ENCODE measurements around the gene DYNC2LI1.

Gene DYNC2LI1

GRCh38 chr2:43752302-43752701 lies 21.5 kb upstream of the DYNC2LI1 start:
- Histone ChIP-seq H3K9ac (ENCODE audit: low read length) (no peak overlapping the region), H3K36me3 (ENCODE audit: low read length) (no peaks in the 10 kb centered on the region), H3F3A (ENCODE audit: insufficient read depth) (no peaks in the 10 kb centered on the region), H3K4me3 (ENCODE audit: insufficient read depth, low read length, poor library complexity, severe bottlenecking) (no peak overlapping the region), H4K20me1 (ENCODE audit: low read depth, low read length) (no peaks in the 10 kb centered on the region), H3K4me2 (ENCODE audit: low read depth, low read length, poor library complexity, severe bottlenecking) (no peak overlapping the region), H3K9me3 (ENCODE audit: insufficient read depth, low read length) (no peaks in the 10 kb centered on the region), H3K9me2 (replicated peaks; ENCODE audit: insufficient read depth, low read length) (no peaks in the 10 kb centered on the region), H3K27me3 (ENCODE audit: low read length) (no peaks in the 10 kb centered on the region), H2AFZ (ENCODE audit: low read depth, low read length, severe bottlenecking) (no peak overlapping the region), H3K27ac (ENCODE audit: low read depth, low read length) (no peak overlapping the region), H3K79me2 (ENCODE audit: insufficient read depth, low read length) (no peaks in the 10 kb centered on the region)
- no peak for TF ChIP-seq CTCF (IDR thresholded peaks at IDR 0.05; ENCODE audit: insufficient read depth, low read length, poor library complexity, severe bottlenecking)

GRCh38 chr2:43754180-43754579 lies 19.7 kb upstream of the DYNC2LI1 start:
- Histone ChIP-seq H3F3A (ENCODE audit: insufficient read depth) (no peaks in the 10 kb centered on the region), H3K9me3 (ENCODE audit: insufficient read depth, low read length) (no peaks in the 10 kb centered on the region), H3K36me3 (ENCODE audit: low read length) (no peaks in the 10 kb centered on the region), H3K27me3 (ENCODE audit: low read length) (no peaks in the 10 kb centered on the region), H3K79me2 (ENCODE audit: insufficient read depth, low read length) (no peaks in the 10 kb centered on the region), H3K4me2 (ENCODE audit: low read depth, low read length, poor library complexity, severe bottlenecking) (no peak overlapping the region), H2AFZ (ENCODE audit: low read depth, low read length, severe bottlenecking) (no peak overlapping the region), H3K27ac (ENCODE audit: low read depth, low read length) (no peak overlapping the region), H4K20me1 (ENCODE audit: low read depth, low read length) (no peaks in the 10 kb centered on the region), H3K9me2 (replicated peaks; ENCODE audit: insufficient read depth, low read length) (no peaks in the 10 kb centered on the region), H3K9ac (ENCODE audit: low read length) (no peak overlapping the region), H3K4me3 (ENCODE audit: insufficient read depth, low read length, poor library complexity, severe bottlenecking) (no peak overlapping the region)
- TF ChIP-seq CTCF (IDR thresholded peaks at IDR 0.05; ENCODE audit: insufficient read depth, low read length, poor library complexity, severe bottlenecking) (no peak), EZH2phosphoT487 (conservative IDR thresholded peaks at IDR 0.05; ENCODE audit: low read length) (no peak)

GRCh38 chr2:43758739-43759138 lies 15.1 kb upstream of the DYNC2LI1 start:
- no peak overlapping the region for H3K27ac ChIP-seq (ENCODE audit: low read depth, low read length)
- H2AFZ ChIP-seq (ENCODE audit: low read depth, low read length, severe bottlenecking) = no peak overlapping the region
- no peak overlapping the region for H3K4me3 ChIP-seq (ENCODE audit: insufficient read depth, low read length, poor library complexity, severe bottlenecking)
- TF ChIP-seq EZH2phosphoT487 (conservative IDR thresholded peaks at IDR 0.05; ENCODE audit: low read length) (no peak), CTCF (IDR thresholded peaks at IDR 0.05; ENCODE audit: insufficient read depth, low read length, poor library complexity, severe bottlenecking) (no peak)
- H3K9me2 ChIP-seq (replicated peaks; ENCODE audit: insufficient read depth, low read length) = no peaks in the 10 kb centered on the region
- H3K9ac ChIP-seq (ENCODE audit: low read length) = no peak overlapping the region
- no peak overlapping the region for H3K4me2 ChIP-seq (ENCODE audit: low read depth, low read length, poor library complexity, severe bottlenecking)
- no peaks in the 10 kb centered on the region for H3K27me3 ChIP-seq (ENCODE audit: low read length)
- no peaks in the 10 kb centered on the region for H3K36me3 ChIP-seq (ENCODE audit: low read length)
- H3F3A ChIP-seq (ENCODE audit: insufficient read depth) = no peaks in the 10 kb centered on the region
- H3K9me3 ChIP-seq (ENCODE audit: insufficient read depth, low read length) = no peaks in the 10 kb centered on the region
- H3K79me2 ChIP-seq (ENCODE audit: insufficient read depth, low read length) = no peaks in the 10 kb centered on the region
- H4K20me1 ChIP-seq (ENCODE audit: low read depth, low read length) = no peaks in the 10 kb centered on the region

GRCh38 chr2:43759195-43759594 lies 14.6 kb upstream of the DYNC2LI1 start:
- Histone ChIP-seq H3K4me2 (ENCODE audit: low read depth, low read length, poor library complexity, severe bottlenecking) (no peak overlapping the region), H3K9me2 (replicated peaks; ENCODE audit: insufficient read depth, low read length) (no peaks in the 10 kb centered on the region), H3K27ac (ENCODE audit: low read depth, low read length) (no peak overlapping the region), H3K27me3 (ENCODE audit: low read length) (no peaks in the 10 kb centered on the region), H3F3A (ENCODE audit: insufficient read depth) (no peaks in the 10 kb centered on the region), H2AFZ (ENCODE audit: low read depth, low read length, severe bottlenecking) (no peak overlapping the region), H3K9me3 (ENCODE audit: insufficient read depth, low read length) (no peaks in the 10 kb centered on the region), H3K79me2 (ENCODE audit: insufficient read depth, low read length) (no peaks in the 10 kb centered on the region), H3K36me3 (ENCODE audit: low read length) (no peaks in the 10 kb centered on the region), H3K4me3 (ENCODE audit: insufficient read depth, low read length, poor library complexity, severe bottlenecking) (no peak overlapping the region), H3K9ac (ENCODE audit: low read length) (no peak overlapping the region), H4K20me1 (ENCODE audit: low read depth, low read length) (no peaks in the 10 kb centered on the region)
- no peak for TF ChIP-seq EZH2phosphoT487 (conservative IDR thresholded peaks at IDR 0.05; ENCODE audit: low read length)
- TF ChIP-seq CTCF (IDR thresholded peaks at IDR 0.05; ENCODE audit: insufficient read depth, low read length, poor library complexity, severe bottlenecking) = no peak

Measured in SU-DHL-6 (cell line).